GM12874 (cell line): Measurements from ENCODE around the gene TMEM63B.
A peak's percentile ranks its signal among the peaks of the same experiment; 100 is the strongest.

ENCODE experiments used
- TF ChIP-seq, protein P1 (sequence below): IDR thresholded peaks from 2 replicates; pipeline ENCODE4 v1.5.1; 2011; ENCODE audit warnings: low read depth, mild to moderate bottlenecking, control low read depth, low read length, moderate library complexity; ENCODE audit not compliant: insufficient read depth

Gene TMEM63B

DNA sequence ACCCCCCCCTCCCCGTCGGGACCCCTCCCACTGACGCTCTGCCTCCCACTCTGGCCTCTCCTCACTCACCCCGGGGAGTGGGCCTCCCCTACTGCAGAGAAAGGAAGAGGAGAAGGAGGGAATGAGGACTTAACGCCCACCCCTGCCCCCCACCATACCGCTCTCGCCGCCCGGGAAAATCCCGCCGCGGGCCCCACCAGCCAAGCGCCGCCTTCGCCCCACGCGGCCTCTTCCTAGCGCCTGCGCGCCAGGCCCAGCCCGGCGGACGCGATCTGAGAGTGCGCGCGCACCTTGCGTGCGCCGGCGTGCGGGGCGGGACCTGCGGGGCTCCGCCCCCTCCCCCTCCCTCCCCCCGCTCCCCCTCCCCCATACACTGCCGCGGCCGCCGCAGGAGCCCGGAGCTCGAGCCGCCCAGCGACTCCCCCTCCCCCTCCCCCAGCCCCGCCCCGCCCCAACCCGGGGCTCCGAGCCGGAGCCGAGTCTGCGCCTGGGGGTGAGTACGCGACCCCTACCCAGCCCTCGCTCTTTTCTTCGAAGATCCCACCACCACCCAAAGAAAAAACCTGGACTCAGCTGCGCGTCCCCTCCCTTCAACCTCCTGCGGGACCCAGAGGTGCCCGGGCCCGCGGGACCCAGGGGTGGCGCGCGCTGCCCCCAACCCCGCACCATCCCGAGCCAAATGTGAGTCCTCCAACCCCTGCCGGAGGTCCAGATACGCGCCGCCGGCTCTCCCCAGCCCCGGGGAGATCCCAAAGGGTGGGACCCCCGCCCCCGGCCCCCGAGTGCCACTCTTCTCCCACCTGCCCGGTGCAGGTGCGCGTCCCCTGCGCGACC is at the start of gene TMEM63B, which contains the start of gene MRPL14:
Gene TMEM63B, plus strand, starts transcription at position 369 of the 834 bp plus-strand sequence. CDS start 7,031 bp downstream, outside the sequence.
Gene MRPL14, minus strand, starts transcription at position 267 of the 834 bp plus-strand sequence. CDS start 10,841 bp downstream, outside the sequence.
- TF ChIP-seq, protein P1, sequence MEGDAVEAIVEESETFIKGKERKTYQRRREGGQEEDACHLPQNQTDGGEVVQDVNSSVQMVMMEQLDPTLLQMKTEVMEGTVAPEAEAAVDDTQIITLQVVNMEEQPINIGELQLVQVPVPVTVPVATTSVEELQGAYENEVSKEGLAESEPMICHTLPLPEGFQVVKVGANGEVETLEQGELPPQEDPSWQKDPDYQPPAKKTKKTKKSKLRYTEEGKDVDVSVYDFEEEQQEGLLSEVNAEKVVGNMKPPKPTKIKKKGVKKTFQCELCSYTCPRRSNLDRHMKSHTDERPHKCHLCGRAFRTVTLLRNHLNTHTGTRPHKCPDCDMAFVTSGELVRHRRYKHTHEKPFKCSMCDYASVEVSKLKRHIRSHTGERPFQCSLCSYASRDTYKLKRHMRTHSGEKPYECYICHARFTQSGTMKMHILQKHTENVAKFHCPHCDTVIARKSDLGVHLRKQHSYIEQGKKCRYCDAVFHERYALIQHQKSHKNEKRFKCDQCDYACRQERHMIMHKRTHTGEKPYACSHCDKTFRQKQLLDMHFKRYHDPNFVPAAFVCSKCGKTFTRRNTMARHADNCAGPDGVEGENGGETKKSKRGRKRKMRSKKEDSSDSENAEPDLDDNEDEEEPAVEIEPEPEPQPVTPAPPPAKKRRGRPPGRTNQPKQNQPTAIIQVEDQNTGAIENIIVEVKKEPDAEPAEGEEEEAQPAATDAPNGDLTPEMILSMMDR: no peak

DNA sequence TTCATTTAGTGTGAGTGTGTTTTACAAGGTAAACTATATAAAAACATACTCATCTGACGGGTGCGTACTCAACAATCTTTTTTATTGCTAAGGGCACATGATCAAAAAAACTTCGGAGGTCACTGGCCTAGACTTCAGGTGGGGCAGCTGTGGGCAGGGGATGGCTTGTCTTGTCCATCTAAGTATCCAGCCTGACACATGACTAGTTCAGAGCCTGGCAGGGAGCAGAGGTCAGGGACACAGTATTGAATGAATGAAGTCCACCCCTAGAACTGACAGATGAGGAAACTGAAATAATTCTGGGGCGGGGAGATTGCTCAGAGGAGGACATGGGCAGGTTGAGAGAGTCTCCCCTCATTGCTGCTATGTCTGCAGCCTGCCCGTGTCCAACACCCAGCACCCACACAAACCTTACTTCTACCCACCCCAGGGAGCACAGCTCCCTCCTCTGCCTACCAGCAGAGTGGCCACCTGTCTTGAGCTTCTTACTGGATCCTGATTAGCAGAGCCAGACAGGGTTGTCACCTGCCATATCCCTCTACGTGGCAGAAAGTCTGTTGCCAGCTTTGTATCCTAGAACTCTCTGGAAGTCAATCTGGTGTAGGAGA is 49.0 kb upstream of the TMEM63B start:
- TF ChIP-seq, protein P1: no peak

DNA sequence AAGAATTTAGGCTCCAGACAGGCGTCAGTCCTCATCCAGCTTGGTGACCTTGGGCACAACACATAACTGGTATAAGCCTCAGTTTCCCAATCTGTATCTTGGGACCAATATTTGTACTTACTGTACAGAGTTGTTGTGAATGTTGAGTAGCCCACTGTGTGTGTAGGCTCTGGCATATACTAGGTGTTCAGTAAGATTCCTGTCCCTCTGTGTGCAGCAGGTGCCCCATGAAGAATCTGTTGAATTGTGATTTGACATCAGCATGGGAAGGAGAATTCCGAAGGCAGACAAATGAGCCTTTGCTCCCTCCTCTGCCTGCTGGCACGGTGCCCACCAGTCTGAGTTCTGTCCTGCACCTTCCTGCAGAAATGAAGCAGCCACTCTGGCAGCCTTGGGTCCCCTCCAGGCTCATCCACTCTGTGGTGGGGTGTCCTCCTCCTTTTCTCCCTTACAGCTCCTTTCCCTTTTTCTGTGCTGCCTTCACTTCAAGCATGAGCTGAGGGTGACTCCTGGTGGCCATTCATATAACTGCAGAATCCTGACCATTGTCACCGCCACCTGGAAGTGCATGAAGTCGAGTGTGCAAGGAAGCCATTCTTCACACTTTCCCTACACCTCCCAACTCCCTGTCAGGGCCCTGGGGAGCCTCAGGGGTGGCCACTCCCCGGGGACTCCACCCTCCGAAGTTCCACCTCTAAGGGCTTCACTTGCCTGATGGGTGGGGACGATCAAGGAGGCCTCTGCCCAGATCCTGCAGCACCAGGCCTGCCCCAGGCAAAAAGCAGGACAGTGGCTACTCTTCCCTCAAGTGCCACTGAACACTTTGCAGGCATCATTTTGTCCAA is 48.3 kb upstream of the TMEM63B start:
- TF ChIP-seq, protein P1: peak; percentile 88

DNA sequence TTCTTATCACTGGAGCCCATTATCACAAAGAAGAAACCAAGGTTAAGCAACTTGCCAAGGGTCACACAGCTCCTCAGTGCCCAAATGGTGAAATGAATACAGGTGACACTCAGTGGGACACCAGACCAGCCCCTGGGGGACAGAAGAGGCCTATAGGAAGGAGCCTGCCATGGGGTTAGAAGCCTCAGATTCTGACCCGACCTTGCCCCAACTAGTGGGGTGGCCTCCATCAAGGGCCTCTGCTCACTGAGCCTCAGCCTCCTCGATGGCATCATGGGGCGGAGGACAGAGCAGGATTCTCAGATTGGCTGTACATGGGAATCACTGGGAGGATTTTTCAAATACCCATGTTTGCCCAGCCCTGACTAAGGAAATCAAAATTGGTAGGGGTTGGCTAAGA is 47.7 kb upstream of the TMEM63B start:
- TF ChIP-seq, protein P1: no peak

DNA sequence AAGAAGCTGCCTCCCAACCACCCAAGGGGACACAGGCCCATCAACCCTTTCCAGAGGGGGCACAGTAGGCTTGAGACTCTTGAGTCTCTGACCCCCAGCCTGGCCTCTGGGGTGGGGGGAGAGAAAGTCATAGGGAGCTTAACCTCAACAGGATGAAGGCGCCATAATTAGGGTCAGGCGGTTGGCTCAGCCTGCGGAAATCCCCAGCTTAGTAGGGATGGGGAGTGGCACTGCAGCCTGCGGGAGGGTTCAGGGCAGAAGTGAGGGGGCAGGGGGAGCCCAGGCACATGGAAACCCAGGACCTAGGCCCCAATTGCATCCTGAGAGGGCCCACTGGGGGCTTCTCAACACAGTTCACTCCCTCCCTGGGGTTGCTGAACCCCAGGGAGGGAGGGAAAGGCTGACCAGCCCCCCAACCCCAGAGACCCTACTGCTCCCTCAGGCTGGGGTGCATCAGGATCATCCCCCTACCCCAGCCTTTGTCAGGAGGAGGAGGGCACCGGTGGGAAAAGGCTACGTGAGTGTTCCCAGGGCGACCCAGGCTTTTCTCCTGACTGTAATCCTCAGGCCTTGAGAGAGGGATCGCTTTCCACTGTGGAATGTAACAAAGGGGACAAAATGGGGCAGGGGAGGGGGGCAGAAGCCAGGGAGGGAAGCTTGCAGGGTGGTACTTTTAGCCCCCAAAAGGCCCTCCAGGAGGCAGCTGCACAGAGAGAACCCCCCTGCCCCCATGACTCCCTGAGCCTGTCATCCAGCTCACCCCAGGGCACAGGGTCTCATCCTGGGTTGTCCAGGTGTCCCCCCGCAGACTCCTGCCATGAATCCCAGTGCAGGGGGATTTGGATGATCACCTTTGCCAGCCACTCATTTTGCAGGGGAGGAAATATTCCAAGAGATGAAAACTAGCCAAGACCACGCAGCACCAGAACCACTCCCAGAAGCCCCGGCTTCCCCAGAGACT is 46.5 kb upstream of the TMEM63B start:
- TF ChIP-seq, protein P1: no peak

DNA sequence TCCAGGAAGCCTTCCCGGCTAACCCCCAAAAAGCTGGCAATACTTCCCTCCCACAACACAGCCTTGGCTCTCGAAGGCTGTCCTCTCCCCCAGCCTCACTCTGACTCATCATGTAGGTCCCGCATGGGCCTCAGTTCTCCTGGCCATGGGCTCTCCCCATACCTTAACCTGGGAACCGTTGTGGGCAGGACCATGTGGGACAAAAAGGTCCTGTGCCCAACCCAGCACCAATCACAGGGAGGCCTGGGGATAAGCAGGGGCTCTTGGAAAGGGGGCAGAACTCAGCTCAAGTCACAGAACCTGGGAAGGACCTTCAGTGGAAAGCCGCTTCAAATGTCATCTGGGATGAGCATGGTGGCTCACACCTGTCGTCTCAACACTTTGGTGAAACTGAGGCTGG is 45.6 kb upstream of the TMEM63B start:
- TF ChIP-seq, protein P1: no peak
